Neural progenitor cell (in vitro differentiated cells): ENCODE measurements around the gene TYMP.

Source experiments
- CTCF ChIP-seq: fragments of 200-600 bp; sonication (generic); IDR thresholded peaks from 2 replicates; pipeline ENCODE4 v1.5.1; 2017; ENCODE audit warnings: antibody characterized with exemption, mild to moderate bottlenecking
- EZH2 ChIP-seq: fragments of 200-600 bp; sonication (generic); IDR thresholded peaks from 2 replicates; pipeline ENCODE4 v1.6.1; 2017; ENCODE audit warnings: antibody characterized with exemption, mild to moderate bottlenecking, moderate library complexity

GRCh38 chr22:50577987-50578775 is 48.4 kb upstream of the TYMP start, which contains the start of gene CPT1B:
- TF ChIP-seq CTCF (no peak), EZH2 (no peak)
